Central memory CD8-positive, alpha-beta T cell (primary cell): ENCODE data around the gene RPUSD2.
"Not testable (repeated sequence)": the region's sequence is repeated elsewhere in the genome, so short reads cannot be mapped to it uniquely, and the experiment has no call there.

Experiments used
- ATAC-seq: fragments of 150-1000 bp; cut with Tn5 transposase; replicated peaks from 2 replicates; pipeline ENCODE4 v1.10.0; 2022; ENCODE audit warnings: mild to moderate bottlenecking, moderate FRiP score, moderate number of reproducible peaks; ENCODE audit not compliant: poor library complexity, severe bottlenecking; ENCODE audit errors: extremely low read depth
- DNase-seq, 2 donors: peaks; one replicate each; pipeline ENCODE4 v3.0.0; 2021; ENCODE audit warnings: low spot score in 2 of 2
- H3K27ac Mint-ChIP-seq: one replicate; pipeline ENCODE4 v1.8.0; 2022; ENCODE audit warnings: low read depth, mild to moderate bottlenecking, moderate library complexity, mixed read lengths
- H3K27me3 Mint-ChIP-seq: one replicate; pipeline ENCODE4 v1.8.0; 2022; ENCODE audit warnings: mixed read lengths
- H3K36me3 Mint-ChIP-seq: one replicate; pipeline ENCODE4 v1.8.0; 2022; ENCODE audit warnings: mild to moderate bottlenecking, moderate library complexity, mixed read lengths; ENCODE audit not compliant: insufficient read depth
- H3K4me1 Mint-ChIP-seq: one replicate; pipeline ENCODE4 v1.8.0; 2022; ENCODE audit warnings: mixed read lengths
- H3K4me3 Mint-ChIP-seq: one replicate; pipeline ENCODE4 v1.8.0; 2022; ENCODE audit warnings: mild to moderate bottlenecking, moderate library complexity, mixed read lengths
- H3K9me3 Mint-ChIP-seq: one replicate; pipeline ENCODE4 v1.8.0; 2022; ENCODE audit warnings: mixed read lengths

Gene RPUSD2

DNA sequence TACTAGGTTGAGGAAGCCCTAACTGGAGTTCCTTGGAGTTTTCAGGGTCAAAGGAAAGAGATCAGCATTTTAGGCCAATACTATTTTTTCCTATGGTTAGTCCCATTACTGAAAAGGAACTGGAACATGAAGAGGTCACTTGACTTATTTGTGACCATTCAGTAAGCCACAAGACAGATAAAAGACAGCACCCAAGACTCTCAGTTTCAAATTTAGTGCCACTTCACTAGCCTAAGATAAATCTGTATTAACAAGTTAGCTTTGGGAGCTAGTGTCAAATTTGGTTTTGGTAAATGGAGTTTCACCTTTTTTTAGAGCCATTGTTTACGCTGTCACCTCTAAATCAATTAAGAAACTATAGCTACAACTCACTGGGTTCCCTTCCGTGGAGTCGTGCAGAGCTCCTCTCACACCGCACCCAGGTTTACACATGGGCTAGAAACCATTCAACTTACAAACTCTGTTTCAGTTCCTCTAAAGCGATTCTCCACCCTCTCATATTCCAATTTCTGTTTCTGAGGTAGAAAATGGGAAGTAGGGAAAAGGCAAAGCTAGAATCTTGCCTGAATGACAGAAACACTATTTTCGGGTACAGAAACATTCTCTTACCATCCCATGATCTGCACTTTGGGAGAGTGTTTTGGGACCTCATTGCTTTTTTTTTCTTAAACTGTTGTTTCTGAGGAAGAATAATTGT, 18.6 kb upstream of the RPUSD2 start:
- H3K9me3 Mint-ChIP-seq, result no peaks in the 10 kb centered on the region
- H3K27ac Mint-ChIP-seq, result no peak overlapping the region
- peaks cover 16% of the 10 kb centered on the region for H3K4me1 Mint-ChIP-seq
- H3K27me3 Mint-ChIP-seq, result no peaks in the 10 kb centered on the region
- no peak for ATAC-seq
- DNase-seq, result no peak
- H3K36me3 Mint-ChIP-seq, result peaks cover 32% of the 10 kb centered on the region
- H3K4me3 Mint-ChIP-seq, result no peak overlapping the region

DNA sequence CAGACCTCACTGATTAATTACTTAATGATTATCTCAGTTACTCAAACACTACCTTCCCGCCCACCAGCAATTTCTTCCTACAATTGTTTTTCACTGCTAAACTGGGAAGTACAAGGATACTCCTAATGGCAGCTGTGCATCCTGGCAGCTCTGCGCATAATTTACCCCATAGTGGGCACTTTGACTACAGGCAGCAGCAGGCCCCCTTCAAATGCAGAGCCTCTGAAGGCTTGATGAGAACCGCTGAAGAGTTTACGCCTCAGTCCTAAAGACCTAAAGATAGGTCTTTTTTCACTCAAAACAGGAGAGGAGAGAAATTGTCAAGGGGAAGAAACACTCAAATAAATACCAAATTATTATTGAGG, 15.0 kb upstream of the RPUSD2 start:
- H3K4me3 Mint-ChIP-seq, result no peak overlapping the region
- peaks cover 44% of the 10 kb centered on the region for H3K36me3 Mint-ChIP-seq
- ATAC-seq (no peak), DNase-seq (no peak)
- H3K27ac Mint-ChIP-seq, result no peak overlapping the region
- no peaks in the 10 kb centered on the region for H3K9me3 Mint-ChIP-seq
- H3K4me1 Mint-ChIP-seq, result peaks cover 12% of the 10 kb centered on the region
- H3K27me3 Mint-ChIP-seq, result no peaks in the 10 kb centered on the region

DNA sequence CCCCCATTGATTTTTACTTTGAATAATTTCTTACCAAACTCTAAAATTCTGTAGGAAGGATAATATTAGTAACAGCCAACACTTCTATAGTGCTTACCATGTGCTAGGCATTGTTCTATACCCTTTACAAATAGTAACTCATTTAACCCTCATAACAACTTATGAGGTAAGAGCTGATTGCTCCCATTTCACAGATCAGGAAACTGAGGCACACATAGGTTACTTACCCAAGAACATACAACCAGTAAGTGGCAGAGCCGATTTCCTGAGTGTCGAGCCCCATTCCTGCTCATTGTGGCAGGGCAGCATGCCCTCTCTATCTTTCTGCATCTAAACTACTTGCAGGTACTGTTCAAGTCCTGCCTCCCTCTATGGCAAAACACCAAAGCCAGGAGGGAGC, 13.2 kb upstream of the RPUSD2 start:
- ATAC-seq (no peak), DNase-seq (no peak)
- H3K36me3 Mint-ChIP-seq, result peaks cover 42% of the 10 kb centered on the region
- H3K9me3 Mint-ChIP-seq, result no peaks in the 10 kb centered on the region
- H3K4me1 Mint-ChIP-seq, result peaks cover 23% of the 10 kb centered on the region
- H3K27me3 Mint-ChIP-seq, result no peaks in the 10 kb centered on the region
- no peak overlapping the region for H3K4me3 Mint-ChIP-seq
- no peak overlapping the region for H3K27ac Mint-ChIP-seq

DNA sequence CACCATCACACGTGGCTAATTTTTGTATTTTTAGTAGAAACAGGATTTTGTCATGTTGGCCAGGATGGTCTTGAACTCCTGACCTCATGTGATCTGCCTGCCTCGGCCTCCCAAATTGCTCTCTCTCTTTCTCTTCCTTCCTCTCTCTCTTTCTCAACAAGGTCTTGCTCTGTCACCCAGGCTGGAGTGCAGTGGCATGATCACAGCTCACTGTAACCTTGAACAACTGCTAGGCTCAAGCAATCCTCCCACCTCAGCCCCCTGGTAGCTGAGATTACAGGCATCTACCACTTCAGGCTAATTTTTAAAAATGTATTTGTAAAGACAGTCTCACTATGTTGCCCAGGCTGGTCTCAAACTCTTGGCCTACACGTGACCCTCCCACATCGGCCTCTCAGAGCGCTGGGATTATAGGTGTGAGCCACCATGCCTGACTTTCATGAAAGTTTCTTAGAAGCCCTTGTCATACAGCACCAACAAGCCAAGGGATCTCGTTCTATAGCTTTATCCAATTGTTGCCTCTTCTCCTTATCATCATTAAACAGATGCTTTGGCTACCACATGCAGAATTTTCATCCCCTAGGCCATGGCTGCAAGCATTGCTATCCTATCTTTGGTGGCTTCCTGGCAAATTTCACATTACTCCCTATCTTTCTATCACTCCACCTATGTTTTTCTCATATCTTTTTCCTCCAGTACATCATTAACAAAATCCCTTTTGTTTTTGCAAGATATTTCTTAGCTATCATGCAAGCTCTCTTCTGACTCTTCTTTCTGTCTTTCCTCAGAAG, 10.0 kb upstream of the RPUSD2 start:
- peaks cover 30% of the 10 kb centered on the region for H3K36me3 Mint-ChIP-seq
- H3K27ac Mint-ChIP-seq, result peak overlapping the region; percentile 3
- no peak overlapping the region for H3K4me3 Mint-ChIP-seq
- H3K4me1 Mint-ChIP-seq, result peaks cover 35% of the 10 kb centered on the region
- DNase-seq (no peak), ATAC-seq (no peak)
- H3K9me3 Mint-ChIP-seq, result no peaks in the 10 kb centered on the region
- no peaks in the 10 kb centered on the region for H3K27me3 Mint-ChIP-seq

DNA sequence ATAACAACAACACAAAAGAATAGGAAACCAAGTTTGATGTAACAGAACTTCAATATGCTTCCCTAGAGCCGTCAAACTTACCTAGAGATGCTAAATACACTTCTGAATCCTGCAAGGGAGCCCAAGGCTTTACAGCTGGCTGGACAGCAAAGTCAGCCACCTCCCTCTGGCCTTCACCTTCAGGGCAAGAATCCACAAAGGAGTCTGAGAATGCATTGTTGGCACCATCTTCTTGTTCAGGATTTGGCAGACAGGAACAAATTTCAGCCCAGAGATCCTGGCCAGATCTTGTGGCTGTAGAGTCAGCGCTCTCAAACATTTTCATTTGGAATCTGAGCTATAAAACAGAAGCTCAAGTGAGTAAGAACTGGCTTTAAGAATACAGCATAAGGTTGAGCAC, 6.4 kb upstream of the RPUSD2 start:
- Mint-ChIP-seq H3K9me3 (no peaks in the 10 kb centered on the region), H3K27me3 (no peaks in the 10 kb centered on the region), H3K4me3 (no peak overlapping the region), H3K36me3 (peaks cover 14% of the 10 kb centered on the region), H3K4me1 (peaks cover 50% of the 10 kb centered on the region), H3K27ac (no peak overlapping the region)
- no peak for DNase-seq
- no peak for ATAC-seq

DNA sequence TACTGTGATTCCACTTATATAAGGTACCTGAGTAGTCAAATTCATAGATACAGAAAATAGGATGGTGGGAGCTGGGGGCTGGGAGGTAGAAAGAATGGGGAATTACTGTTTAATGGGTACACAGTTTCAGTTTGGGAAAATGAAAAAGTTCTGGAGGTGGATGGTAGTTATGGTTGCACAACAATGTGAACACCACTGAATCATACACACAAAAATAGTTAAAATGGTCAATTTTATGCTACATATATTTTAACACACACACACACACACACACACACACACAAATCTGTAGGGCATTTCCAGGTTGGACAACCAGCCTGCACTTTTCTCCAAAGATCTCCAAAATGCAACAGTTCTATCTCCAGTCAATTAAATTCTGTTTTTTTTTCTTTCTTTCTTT, 5.7 kb upstream of the RPUSD2 start:
- Mint-ChIP-seq H3K27ac (no peak overlapping the region), H3K4me1 (peaks cover 50% of the 10 kb centered on the region), H3K27me3 (no peaks in the 10 kb centered on the region), H3K9me3 (no peaks in the 10 kb centered on the region), H3K4me3 (peak overlapping the region; percentile 93), H3K36me3 (peaks cover 14% of the 10 kb centered on the region)
- ATAC-seq, result no peak
- DNase-seq, result no peak

DNA sequence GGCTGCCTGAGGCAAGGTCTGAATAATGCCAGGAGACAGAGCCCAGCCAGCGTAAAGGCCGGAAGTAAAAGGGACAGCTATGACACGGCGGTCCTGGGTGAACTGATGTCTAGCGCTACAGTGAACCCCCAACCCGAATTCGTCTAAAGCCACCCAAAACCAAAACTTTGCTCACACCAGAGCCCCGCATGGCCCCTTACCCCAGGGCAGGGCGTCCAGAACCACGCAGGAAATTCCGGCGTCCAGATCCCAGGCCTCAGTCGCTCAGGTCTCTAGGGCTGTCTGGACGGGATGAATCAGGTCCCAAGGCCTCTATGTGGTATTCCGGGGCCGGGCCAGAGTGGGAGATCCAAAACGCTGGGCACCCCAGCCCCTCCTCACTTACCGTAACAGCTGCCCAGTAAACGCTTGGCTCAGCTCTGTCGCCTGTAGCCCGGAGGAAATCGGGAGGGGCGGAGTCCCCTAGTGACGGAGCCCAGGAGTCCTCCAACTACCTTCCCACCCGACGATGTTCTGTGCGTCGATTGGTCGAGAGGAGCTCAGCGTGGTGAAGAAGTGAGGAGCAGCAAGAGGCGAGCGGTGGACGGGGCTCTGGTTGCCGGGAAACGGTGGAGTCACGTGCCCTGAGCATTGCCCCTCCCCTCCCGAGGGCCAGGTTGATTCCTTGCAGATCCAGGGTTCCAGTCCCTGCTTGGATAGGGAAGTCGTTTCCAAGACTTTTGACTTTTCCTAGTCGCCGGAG, 4.3 kb upstream of the RPUSD2 start, which contains the start of gene CCDC32:
Gene CCDC32 (minus strand): TSS at position 452 of the 742 bp plus-strand sequence. CDS start 2,027 bp downstream, outside the sequence.
- ATAC-seq (peak; percentile 96), DNase-seq (peak; percentile 80 to 94)
- H3K9me3 Mint-ChIP-seq, result no peaks in the 10 kb centered on the region
- H3K4me3 Mint-ChIP-seq, result peak within 1 kb of the TSS; percentile 93
- no peaks in the 10 kb centered on the region for H3K27me3 Mint-ChIP-seq
- peaks cover 44% of the 10 kb centered on the region for H3K4me1 Mint-ChIP-seq
- peaks cover 20% of the 10 kb centered on the region for H3K36me3 Mint-ChIP-seq
- peak within 1 kb of the TSS; percentile 91 for H3K27ac Mint-ChIP-seq

DNA sequence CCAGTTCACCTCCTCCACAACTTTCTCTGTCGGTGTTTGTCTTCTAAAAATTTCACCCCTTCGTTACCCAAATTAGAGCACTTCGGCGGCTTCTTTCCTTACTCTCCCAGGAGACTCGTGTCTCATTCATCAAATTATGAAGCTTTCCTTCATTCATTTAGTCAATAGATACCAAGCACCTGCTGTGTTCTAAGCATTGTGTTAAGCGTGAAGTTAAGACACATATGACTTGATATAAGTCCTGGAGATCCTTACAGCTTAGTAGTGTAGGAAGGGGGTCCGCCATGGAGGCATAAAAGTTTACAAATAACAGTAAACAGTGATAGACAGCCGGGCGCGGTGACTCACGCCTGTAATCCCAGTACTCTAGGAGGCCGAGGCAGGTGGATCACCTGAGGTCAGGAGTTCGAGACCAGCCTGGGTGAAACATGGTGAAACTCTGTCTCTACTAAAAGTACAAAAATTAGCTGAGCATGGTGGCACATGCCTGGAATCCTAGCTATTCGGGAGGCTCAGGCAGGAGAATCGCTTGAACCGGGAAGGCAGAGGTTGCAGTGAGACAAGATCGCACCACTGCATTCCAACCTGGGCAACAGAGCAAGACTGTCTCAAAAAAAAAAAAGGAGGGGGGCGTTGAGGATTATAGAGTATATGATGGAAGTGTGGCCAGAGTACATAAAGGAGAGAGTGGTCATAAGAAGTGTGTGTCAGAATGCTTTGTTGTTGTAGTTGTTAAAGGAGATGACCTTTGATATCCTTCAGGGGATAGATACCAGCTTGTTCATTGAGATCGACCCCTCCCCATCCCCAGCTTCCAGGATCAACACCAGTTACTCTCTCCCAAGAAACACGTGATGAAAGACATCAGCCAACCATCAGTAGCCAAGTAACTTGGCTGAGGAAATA, 3.5 kb upstream of the RPUSD2 start:
- no peak for DNase-seq
- H3K27ac Mint-ChIP-seq, result peak overlapping the region; percentile 91
- H3K9me3 Mint-ChIP-seq, result no peaks in the 10 kb centered on the region
- H3K4me3 Mint-ChIP-seq, result peak overlapping the region; percentile 93
- H3K27me3 Mint-ChIP-seq, result no peaks in the 10 kb centered on the region
- peaks cover 43% of the 10 kb centered on the region for H3K4me1 Mint-ChIP-seq
- peaks cover 23% of the 10 kb centered on the region for H3K36me3 Mint-ChIP-seq
- ATAC-seq, result no peak

DNA sequence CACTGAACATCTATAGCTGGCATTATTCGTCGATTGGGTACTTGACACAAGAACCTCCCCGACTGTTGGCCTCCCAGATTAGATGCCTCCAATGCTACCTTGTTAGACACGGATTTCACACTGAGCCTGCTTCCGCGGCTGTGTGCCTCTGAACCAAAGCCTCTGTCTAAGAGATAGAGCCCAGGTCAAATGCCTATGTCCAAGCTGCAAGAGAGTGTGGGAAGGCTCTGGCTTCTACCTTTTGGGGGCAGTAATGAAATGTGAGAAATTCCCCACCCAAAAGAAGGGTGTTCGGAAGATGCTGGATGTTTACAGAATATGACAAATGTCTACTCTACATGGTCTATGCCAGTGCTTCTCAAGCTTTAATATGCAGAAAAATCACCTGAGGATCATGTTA, 2.0 kb upstream of the RPUSD2 start:
- no peaks in the 10 kb centered on the region for H3K9me3 Mint-ChIP-seq
- peaks cover 26% of the 10 kb centered on the region for H3K36me3 Mint-ChIP-seq

DNA sequence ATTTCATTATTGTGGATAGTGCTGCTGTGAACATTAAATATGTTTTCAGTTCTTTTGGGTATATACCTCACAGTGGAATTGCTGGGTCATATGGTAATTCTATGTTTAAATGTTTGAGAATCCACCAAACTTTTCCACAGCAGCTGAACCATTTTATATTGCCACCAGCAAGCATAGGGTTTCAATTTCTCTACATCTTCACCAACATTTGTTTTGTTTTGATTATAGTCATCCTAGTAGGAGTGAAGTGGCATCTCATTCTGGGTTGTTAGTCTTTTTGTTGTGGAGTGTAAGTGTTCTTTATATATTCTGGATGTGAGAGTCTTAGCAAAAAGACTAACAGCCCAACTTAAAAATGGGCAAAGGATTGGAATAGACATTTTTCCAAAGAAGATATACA, 6.0 kb downstream of the RPUSD2 start:
- Mint-ChIP-seq H3K27ac (no peak overlapping the region), H3K4me1 (peaks cover 24% of the 10 kb centered on the region), H3K27me3 (no peaks in the 10 kb centered on the region), H3K4me3 (no peak overlapping the region), H3K9me3 (no peaks in the 10 kb centered on the region), H3K36me3 (peaks cover 30% of the 10 kb centered on the region)
- DNase-seq, result no peak
- ATAC-seq, result no peak

More for the DNA sequence above, 2.0 kb upstream of the RPUSD2 start:
- DNase-seq, result no peak
- Mint-ChIP-seq H3K4me3 (no peak overlapping the region), H3K27ac (no peak overlapping the region), H3K27me3 (no peaks in the 10 kb centered on the region), H3K4me1 (peaks cover 39% of the 10 kb centered on the region)
- no peak for ATAC-seq

DNA sequence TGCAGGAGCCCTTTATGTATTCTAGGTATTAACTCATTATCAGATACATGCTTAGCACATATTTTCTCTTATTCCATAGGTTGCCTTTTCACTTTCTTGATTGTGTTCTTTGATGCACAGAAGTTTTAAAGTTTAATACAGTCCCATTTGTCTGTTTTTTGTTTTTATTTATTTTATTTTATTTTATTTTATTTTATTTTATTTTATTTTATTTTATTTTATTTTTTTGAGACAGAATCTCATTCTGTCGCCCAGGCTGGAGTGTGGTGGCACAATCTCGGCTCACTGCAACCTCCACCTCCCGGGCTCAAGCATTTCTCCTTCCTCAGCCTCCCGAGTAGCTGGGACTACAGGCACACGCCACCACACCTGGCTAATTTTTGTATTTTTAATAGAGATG, 7.8 kb downstream of the RPUSD2 start:
- not testable (repeated sequence) for H3K9me3 Mint-ChIP-seq, H3K4me3 Mint-ChIP-seq, ATAC-seq, H3K27me3 Mint-ChIP-seq, H3K27ac Mint-ChIP-seq, DNase-seq
- Mint-ChIP-seq H3K36me3 (peaks cover 24% of the 10 kb centered on the region), H3K4me1 (peaks cover 18% of the 10 kb centered on the region)

DNA sequence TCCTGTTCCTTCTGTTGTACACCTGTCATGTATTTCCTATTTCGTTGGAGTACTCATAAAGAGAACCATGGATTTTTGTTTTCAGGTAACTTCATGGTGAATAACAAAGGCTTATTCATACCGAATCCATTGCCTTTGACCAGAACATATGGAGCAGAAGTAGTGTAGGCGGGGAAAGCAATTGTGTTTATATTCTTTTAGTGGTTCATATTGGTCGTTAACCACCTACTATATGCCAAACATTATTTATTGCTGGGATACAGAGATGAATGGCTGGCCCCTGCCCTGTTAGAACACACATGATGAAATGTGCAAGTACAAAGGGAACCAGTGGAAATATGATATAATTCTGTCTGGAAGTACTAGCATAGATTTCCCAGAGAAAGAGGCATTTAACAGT, 9.8 kb downstream of the RPUSD2 start:
- H3K36me3 Mint-ChIP-seq, result peaks cover 10% of the 10 kb centered on the region
- no peaks in the 10 kb centered on the region for H3K27me3 Mint-ChIP-seq
- no peak overlapping the region for H3K4me3 Mint-ChIP-seq
- ATAC-seq (no peak), DNase-seq (no peak)
- no peaks in the 10 kb centered on the region for H3K9me3 Mint-ChIP-seq
- no peak overlapping the region for H3K27ac Mint-ChIP-seq
- peaks cover 12% of the 10 kb centered on the region for H3K4me1 Mint-ChIP-seq
